GM18499 (cell line): Measurements from ENCODE around the gene PFDN4.

Source experiments
- ATAC-seq: cut with Tn5 transposase; IDR thresholded peaks from one replicate; pipeline ENCODE4 v1.9.1; 2021; ENCODE audit warnings: moderate number of reproducible peaks; ENCODE audit not compliant: insufficient read depth, unreplicated experiment

PFDN4 gene, protein sequence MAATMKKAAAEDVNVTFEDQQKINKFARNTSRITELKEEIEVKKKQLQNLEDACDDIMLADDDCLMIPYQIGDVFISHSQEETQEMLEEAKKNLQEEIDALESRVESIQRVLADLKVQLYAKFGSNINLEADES

DNA sequence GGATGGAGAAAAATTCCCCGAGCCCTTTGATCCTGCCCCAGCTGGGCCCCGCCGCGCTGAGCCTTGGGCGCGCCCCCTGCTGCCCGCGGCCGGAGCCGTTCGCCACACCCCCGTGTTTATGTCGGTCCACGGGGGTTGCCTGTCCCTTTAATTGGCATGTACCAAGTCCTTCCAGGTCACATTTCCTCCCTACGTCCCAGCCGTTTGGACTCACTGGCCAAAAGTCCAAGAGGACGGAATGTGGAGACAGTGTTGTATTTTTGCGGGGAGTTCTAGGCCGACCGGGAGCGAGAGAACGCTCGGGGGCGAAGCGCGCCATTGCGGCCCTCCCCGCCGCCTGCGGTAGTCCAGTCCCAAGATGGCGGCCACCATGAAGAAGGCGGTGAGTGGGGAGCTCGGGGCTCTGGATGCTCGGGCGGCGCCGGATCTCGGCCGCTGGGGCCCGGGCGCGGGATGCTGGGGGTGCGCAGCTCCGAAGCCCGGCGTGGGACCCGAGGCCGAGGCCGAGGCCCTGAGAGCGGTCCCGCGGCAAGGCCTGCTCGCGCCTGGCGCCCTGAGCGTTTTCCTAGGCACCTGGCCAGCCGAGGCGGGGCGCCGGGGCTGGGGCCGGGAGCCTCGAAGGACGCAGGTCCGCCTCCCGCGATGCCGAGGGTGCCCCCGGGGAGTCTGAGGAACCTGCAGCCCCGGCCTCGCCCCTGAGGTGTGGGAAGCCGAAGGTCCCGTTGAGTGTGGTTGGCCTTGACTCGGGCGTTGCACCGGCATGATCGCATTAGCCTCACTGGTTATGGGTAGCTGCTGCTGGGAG is at the start of gene PFDN4:
TSS of gene PFDN4 (plus strand) at position 345 of the 805 bp plus-strand sequence. CDS start at position 359, 14 bp downstream.
- peak; percentile 79 for ATAC-seq

DNA sequence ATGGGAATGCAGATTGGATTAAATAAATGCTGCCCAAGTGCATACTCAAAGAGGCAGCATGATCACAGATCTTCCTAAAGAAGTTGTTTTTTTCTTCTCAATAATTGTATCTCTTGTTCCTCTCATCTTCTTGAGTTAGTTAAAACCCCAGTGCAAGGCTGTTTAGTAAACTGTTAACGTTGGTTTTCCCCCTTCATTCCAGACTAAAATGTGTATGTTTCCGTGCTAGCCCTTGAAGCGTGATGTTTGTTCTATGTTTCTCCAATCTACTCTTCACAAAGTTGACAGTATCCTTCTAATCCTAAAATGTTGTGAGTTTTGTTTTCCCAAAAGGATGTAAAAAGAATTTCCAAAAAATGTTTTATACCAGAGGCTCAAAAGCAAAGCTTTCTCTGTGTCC is 49.7 kb upstream of the PFDN4 start:
- no peak for ATAC-seq

DNA sequence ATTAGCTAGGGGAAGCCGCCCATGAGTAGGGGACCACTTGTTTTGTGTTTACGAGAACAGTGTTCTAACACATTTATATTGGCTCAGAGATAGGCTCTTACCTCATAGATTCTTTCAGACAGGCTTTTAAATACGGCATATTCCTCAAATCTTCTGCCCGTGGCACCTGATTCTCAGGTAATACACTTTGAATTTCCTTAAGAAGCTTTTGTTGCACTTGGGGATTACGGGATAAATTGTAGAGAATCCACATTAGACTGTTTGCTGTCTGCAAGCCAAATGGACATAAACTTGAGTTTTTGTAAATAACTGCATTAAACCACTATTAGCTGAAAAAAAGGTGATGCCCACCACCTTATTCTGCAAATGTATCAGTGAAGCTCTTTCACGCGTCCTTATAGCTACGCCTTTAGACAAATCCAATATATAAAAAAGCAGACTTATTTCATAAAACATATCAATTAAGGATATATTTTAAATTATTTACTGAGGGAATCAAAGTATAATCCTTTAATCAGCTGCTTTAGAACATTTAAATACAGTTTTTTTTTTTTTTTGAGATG is 49.0 kb upstream of the PFDN4 start:
- no peak for ATAC-seq

DNA sequence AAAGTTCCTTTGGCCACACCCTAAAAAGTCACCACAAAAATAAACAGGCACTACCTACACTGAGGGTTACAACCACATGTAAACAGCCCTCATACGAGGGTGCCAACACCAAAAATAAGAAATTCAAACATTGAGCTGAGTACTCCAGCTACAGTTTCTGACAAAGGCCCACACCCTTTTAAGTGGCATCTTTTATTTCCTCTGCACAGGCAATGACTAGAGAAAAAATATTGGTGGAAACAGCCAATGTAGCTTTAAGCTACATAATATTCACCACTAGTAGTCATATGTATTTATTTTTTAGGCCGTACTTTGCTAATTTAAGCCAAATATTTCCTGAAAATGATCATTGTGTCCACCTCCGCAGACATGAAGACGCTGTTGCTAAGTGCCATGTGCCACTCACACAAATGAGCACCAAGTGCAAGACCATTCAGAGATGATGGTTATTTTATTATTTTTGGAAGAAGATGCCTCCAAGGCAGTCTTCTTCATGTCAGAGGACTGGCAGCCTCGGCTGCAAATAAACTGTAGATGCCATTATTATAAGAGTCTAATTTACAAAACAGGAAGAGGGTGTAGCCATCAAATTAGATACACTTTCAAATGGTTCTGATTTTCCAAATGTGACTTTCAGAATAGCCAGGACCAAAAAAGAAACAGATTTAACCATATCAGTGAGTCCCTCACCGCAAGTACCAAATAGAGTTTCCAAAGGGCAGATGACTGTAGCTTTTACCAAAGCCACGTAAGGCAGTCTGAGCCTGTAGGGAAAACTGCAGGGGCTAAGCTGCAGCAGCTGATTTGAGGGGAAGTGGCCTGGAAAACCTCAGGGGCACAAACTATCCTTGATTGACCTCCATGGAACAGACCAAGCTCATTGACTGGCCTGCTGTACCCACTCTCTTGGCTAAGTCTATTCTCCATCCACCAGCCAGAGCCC is 47.6 kb upstream of the PFDN4 start:
- ATAC-seq = no peak

DNA sequence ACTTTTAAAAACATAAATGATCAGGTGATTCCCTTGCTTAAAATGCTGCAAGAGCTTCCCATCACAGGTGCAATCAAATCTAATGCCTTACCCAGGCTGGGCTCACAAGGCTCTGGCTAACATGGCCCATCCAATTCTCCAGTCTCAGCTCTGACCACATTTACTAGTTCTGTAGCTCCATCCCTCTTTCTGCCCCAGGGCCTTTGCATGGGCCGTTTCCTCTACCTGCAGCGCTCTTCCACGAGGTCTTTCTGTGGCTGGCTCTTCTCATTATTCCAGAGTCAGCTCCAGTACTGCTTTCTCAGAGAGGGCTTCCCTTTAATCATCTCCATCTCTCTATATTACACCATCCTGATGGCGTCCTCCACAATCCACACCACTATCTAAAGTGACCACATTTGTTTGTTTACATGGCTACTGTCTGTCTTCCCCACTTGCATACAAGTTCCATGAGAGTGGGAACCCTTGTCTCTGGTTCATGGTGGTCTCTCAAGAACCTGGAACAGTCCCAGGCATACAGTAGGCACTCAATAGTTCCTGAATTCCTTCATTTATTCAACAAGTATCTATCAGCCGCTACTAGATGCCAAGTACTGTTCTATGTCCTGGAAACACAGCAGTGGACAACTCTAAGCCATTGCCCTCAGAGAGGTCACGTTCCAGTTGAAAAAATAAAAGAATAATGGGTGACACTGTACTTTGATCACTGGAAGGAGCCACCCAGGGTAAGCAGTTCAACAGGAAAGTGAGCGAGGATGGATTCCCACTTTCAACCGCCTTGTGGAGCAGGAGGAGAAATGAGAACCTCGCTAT is 46.7 kb upstream of the PFDN4 start:
- no peak for ATAC-seq

DNA sequence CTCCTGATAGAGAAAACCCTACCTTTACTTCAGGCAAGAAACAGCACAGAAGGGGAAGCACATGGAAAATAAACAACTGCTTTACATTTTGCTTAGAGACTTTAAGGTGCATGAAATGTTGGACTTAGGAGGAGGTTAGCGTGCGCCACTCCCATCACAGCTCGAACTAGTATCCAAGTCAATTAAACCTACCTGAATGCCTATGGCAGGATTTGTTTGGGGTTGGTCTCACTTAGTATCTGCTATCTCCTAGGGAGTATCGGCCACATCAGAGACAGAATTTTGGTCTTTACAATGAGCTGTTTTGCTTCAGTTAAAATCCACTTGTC is 46.1 kb upstream of the PFDN4 start:
- no peak for ATAC-seq

DNA sequence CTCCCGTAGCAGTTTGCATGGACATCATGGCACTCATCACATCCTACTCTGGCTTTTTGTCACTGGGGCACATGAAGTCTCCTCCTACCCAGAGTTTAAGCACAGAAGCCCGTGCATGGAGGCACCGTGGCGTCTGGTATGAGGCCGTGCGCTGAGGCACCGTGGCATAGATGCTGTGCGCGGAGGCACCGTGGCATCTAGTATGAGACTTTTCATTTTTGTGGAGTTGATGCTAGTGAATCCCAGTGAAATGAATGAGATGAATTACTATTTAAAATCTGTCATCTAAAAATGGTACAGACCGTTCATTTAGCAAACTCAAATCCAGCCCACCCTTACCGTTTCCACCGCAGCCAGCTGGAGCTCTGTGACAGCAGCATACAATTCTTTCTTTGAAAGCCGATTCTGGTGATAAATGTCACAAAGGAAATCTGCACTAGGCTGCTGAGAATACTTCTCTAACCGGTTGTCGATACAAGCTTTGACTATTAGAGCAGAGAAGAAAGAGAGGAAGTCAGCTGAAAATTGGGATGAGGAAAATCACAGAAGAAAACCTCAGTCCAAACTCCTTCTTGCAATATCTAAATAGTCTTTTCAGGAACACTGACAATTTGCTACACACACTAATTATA is 45.4 kb upstream of the PFDN4 start:
- ATAC-seq = no peak

DNA sequence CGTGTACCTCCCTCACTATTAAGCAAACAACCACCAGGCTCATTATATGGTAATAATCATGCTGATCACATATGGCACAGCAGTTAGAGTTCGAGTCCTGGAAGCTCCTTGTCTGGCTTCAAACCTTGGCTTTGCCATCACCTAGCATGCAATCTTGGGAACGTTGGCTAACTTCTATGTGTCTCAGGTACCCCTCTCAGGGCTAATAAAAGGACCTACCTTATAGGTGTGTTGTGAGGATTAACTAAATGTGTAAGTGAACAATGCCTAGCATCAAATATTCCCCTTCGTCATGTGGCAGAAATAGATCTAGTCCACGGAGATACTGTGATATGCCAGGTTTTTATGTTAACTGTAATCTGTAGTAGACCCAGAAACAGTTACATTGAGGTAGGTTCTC is 44.5 kb upstream of the PFDN4 start:
- no peak for ATAC-seq

DNA sequence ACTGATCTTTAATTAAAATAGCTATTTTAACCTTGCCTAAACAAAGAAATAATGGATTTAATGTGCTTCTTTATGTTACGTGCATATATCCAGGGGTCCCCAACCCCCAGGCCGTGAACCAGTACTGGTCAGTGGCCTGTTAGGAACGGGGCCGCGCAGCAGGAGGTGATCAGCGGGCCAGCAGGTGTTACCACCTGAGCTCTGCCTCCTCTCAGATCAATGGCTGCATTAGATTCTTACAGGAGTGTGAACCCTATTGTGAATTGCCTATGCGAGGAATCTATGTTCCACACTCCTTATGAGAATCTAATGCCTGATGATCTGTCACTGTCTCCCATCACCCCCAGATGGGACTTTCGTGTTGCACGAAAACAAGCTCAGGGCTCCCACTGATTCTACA is 42.9 kb upstream of the PFDN4 start:
- ATAC-seq = no peak

DNA sequence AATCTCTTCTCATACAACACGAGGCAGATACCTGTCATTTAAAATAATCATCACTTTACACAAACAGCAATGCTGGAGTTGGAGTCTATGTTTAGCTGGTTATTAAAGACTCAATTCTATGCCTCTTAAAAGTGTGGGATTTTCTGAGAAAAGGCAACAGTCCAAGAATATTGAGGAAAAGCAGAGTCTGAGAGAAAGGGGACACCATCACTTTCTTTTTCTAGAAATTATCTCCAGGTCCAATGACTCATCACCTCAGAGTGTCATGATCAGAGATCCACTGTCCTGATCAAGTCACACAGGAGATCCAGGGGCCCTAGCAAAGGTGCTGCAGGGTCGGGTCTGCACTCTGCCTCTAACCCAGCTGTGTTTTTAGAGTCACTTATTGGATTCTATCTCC is 42.1 kb upstream of the PFDN4 start:
- ATAC-seq = no peak

DNA sequence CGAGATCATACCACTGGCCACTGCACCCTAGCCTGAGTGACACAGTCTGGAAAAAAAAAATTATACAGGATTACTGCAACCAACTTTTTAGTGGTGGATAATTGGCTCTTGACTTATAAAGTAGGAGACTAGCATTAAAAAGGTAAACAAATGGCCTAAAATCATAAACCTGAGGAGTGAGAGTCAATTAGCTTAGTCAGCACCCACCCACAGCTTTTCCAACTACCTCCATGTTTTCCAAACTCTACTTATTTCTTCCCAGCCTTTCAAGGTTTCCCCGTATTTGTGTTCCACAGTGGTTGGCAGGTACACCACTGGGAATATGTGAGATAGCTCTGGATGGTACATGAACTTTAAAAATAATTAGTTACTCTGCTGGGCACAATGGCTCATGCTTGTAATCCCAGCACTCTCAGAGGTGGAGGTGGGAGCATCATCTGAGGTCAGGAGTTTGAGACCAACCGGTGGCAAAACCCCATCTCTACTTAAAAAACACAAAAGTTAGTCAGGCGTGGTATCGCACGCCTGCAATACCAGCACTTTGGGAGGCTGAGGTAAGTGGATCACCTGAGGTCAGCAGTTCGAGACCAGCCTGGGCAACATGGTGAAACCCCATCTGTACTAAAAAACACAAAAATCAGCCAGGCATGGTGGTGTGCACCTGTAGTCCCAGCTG is 40.8 kb upstream of the PFDN4 start:
- ATAC-seq = no peak

DNA sequence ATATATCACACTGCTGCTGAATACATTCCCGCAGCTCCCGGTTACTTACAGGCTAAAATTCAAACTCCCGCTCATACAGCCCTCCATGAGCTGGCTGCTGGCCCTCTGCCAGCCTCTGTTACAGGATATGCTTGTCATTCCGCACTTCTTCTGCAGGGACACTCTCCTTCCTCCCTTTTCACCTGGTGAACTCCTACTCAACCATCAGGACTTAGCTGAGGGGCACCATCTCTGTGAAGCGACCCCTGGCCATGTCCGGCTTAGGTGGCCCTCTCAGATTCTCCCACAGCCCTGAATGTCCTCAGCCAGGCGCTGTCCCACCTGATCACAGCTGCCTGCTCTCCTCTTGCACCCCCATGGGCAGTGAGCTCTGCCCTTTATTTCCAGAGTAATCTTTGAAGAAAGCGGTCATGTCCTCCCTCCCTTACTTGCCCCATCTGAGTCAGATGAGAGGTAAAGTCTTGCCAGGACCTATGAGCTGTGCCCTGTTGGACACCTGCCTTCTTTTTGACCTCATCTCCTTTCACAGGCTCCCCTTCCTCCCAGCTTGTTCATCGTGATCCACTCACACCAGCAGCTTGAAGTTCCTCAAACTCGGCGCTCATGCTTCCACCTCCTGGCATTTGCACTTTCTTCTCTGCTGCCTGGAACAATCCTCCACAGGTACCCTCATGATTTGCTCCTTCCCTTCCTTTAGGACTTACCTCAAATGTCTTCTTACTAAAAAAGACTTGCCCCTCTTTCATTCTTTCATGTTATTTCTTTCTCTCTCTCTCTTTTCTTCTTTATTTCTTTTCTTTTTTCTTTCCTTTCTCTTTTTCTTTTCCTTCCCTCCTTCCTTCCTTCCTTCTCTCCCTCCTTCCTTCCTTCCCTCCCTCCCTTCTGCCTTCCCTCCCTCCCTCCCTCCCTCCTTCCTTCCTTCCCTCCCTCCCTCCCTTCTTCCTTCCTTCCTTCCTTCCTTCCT is 39.7 kb upstream of the PFDN4 start:
- no peak for ATAC-seq

DNA sequence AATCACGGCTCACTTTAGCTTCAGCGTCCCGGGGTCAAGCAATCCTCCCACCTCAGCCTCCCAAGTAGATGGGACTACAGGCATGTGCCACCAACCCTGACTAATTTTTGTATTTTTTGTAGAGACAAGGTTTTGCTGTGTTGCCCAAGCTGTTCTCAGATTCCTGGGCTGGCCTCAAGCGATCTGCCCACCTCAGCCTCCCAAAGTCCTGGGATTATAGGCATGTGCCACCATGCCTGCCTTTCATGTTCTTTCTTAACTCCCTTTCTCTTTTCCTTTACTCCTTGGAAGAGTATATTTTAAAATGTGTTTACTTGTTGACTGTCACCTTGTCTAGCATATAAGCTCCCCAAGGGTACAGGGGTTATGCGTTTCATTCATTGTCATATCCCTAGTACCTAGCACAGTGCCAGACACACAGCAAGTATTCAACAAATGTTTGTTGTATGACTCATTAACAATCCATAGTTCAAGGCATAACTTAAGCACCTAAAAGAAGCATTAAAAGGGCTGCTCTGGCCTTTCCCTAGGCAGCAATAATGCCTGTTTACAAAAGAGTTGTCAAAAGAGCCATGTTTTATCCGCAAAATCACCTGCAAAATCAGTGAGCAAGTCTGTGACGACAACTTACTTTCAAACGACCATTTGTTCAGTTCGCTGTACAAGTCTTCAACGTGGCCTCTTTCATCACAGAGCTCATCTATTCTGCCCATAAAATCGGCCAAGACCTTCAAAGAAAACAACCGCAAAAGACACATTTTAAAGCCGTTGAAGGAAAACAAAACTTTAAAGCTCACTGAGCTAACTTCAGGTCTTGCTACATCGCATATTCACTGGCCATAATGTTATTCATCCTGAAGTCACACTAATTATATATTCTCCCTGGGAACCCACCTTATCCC is 38.7 kb upstream of the PFDN4 start:
- ATAC-seq = no peak

DNA sequence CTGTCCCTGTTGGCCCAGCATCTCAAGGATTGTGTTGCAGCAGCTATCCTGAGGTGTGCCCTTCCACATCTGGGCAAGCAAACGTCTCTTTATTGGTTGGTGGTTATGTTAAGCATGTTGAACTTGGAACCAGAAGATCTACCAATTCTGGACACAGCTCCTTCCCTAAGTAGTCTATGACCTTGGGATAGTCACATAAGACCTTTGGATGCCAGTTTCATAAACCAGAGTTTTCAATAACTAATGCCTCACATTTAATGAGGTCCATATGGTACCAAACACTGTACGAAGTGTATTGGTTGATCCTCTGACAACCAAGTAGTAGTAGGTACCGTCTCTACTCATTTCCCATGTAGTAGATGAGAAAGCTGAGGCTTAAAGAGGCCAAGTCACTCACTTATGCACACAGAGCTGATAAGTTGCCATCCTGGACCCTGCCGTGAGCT is 37.8 kb upstream of the PFDN4 start:
- ATAC-seq = no peak

DNA sequence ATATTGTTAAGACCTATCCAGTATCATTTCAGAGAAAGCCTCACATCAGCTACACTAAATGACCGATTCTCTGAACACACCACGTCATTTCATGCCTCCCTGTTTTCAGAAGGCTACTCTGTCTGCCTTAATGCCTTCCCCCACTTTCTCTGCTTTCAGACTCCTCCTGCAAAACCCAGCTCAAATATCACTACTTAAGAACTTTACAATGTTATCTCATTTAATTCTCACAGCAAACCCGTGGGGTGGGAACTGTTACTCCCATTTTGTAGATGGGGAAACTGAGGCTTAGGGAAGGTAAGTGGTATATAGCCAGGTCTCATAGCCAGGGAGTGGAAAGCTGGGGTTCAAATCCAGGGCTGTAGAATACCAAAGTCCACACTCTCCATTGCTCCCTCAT is 36.9 kb upstream of the PFDN4 start:
- ATAC-seq = no peak

DNA sequence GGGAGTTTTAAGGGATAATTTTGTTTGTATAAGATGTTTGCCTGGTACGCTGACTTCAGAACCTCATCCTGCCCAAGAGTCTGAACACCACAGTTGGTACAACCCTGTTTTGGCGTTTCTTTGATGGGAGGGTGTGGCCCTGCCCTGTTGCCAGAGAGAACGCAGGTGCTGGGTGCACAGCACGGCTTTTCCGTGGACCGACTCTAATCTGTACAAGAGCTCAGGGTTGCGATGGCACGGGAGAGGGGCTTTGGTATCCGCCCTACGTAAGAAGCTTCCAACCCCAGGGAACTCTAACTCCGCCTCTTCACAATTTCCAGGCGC is 35.4 kb upstream of the PFDN4 start:
- ATAC-seq = no peak
